GM21515 (cell line): ENCODE results near the gene HCFC1R1.
A peak's percentile ranks its signal among the peaks of the same experiment; 100 is the strongest.

ENCODE experiments used
- ATAC-seq: cut with Tn5 transposase; IDR thresholded peaks from one replicate; pipeline ENCODE4 v1.9.1; 2021; ENCODE audit not compliant: unreplicated experiment

HCFC1R1 gene

DNA sequence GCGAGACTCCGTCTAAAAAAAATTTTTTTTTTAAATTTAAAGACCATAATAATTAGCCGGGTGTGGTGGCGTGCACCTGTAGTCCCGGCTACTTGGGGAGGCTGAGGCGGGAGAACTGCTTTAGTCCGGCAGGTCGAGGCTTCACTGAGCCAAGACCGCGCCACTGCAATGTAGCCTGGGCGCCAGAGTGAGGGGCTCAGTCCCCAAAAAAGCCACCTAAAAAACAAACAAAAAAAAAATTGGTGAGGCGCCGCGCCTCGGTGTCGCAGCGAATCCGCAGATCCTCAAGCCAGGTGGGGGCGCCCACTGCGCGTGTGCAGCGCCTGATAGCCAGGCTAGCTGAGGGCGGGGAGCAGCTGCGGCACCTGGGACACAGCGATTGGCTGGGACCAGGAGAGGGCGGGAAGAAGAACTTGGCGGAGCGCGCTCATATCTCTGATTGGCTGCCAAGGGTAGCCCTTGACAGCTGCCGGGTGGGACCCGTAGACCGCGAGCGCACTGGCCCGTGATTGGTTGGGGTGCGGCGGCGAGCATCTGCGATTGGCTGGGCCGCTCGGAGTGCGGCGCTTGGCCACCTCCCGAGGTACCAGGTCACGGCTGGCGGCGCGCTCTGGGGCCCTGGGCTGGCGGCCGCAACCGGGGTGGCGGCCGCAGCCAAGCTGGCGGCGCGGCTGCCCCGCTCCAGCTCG, 20.0 kb downstream of the HCFC1R1 start:
- peak; percentile 92 for ATAC-seq

DNA sequence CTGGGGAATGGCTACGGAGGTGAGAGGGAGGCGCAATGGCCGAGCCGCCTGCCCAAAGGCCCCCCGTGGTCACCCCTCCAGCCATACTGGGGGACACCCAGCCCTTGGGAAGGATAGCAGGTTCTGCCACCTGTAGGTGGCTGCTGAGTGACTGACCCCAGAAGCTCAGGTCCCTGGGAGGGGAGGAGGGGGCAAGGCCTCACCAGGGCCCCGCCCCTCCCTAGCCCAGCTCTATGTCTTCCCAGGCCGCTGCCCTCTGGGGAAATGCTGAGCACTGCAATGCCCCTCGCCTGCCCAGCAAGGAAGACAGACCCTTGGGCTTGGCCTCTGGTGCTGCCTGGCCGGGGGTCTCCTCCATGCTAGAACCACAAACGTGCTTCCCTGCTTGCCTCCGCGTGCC, 22.4 kb downstream of the HCFC1R1 start:
- ATAC-seq: no peak

DNA sequence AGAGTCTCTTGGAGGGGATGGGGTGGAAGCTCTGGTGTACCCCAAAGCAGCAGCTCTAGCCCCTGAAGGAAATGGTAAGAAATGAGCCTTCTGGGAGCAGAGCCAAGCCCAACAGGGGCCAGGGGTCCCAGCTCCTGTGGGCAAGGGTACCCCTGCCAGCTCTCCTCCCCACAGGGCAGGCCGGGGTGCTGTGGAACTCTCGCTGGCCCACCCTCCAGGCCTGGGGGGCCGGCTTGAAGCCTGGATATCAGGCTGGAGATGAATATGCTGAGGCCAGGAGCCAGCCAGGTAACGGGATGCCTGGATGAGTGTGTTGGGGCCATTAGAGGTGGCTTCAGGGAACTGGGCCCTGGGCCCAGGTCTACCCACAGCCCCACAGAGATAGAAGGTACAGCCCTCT, 23.2 kb downstream of the HCFC1R1 start:
- ATAC-seq: no peak

DNA sequence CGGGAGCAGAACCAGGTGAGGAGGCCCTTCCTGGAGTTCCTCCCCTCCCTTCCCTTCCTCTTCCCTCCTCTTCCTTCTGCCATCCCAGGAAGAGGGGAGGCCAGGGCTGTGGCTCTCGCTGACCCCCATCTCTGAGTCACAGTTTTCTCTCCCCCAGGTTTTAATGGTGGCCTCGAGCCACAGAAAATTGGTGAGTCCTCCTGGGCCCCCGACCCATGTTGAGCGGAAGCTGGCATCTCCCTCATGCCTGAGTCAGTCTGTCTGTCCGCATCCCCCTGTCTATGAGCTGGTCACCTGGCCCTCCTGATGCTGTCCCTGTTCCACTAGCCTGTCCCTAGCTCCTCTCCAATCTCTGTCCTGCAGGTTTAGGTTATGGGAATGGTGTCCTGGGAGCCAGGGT, 23.8 kb downstream of the HCFC1R1 start:
- ATAC-seq: no peak

DNA sequence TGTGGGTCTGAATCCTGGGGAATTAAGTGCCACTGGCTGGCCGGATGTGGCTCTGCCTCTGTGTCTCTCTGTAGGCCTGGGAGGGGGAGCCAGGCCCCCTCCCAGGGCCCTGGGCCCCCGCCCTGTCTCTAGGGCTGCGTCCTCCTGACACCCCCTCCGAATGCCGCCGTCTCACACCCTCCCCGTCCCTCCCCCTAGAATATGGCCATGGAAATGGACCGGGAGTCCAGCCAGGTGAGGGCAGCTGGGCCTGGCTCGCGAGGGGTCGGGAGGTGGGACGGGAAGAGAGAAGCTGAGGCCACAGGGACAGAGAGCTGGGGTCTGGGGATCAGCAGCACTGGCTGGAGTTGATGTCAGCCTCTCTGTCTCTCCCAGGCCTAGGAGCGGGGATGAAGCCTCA, 27.4 kb downstream of the HCFC1R1 start:
- no peak for ATAC-seq

DNA sequence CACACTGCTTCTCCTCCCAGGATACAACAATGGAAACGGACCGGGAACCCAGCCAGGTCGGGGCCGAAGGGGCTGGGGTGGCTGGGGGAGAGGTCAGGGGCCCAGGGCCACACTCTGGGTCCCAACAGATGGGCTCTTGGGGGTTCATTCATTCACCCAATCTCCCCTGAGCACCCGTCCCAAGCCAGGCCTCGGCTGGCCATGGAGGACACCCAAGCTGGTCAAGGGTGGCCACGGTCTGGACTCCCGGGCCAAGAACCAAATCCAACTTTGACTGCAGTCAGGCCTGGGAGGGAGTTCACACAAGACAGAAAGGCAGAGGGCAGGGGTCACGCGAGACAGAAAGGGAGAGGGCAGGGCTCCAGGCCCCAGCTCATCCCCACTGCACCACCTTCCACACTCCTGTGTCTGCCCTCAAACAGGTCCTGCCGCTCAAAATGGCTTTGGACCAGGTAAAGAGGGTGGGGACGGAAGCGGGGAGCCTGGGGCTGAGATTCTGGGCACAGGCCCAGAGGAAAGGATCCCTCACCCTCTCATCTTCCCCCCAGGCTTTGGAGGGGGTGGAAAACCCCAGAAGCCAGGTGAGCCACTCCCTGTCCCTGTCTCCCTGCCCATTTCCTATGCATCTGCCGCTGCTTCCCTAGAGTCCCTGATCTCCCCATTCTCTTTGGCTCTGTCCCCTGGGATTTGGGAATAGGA, 31.2 kb downstream of the HCFC1R1 start:
- no peak for ATAC-seq

DNA sequence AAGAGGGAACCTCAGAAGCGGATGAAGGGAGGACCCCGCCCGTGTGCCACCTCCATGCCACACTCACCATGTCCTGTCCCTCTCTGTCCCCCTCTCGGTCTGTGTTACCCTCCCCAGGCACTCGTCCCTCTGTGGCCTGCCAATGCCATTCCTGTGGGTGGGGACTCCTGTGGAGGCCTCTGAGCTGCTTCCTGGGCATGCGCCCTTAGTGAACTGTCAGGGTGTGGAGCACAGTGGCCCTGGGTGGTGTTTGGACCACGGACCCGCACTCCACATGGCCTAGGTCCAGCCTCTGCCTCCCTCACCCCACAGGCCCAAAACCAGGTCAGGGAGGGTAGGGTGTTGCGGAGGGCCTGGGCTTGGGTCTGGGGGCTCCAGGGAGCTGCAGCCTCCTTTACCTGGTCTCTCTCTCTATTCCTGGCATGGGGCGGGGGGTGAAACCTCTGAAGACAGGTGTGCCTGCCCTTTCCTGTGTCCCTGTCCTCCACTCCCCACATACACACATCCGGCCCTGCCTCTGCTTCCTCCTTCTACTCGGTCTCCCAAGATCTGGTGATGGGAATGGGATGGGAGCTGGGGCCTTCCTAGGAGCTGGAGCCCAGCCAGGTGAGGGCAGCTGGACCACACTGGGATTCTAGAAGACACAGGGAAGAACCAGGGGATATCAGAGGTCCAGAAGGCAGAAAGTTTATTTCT, 32.0 kb downstream of the HCFC1R1 start:
- ATAC-seq: no peak

DNA sequence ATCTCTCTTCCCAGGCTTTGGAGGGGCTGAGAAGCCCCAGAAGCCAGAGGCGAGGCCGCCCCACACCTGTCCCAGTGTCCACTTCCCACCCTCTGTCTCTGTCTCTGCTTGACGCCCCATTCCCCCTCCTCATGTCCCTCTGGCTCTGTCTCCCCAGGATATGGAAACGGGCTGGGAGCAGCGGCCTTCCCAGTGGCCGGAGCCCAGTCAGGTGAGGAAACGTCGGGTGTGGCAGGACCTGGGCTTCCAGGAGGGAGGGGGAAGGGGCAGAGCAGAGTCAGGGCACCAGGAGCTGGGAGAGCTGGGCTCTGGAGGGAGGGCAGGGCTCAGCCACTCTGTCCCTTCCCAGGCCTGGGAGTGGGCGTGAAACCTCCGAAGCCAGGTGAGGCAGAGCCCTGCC, 32.9 kb downstream of the HCFC1R1 start:
- ATAC-seq: no peak

DNA sequence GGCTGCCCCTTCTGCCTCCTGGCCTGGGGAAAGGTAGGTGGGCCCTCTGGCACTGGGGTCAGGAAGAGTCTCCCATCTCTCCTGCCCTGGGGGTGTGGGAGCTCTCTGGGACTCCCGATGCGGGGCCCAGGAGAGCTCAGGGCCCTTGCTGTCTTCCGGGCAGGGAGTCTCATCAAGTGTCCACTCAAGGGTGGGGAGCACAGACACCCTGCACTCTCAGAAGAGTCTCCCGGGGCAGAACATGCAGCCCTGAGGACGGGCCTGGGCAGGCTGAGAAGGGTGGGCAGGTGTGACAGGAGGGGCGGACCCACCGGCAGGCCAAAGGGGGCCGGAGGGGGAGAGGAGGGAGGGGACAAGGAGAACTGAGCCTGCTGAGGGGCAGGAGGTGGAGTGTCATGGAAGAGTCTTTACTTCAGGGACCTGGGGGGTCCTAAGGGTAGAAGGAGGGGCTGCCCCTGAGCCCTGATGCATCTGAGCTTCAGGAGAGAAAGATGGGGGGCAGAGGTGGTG, 35.1 kb downstream of the HCFC1R1 start:
- no peak for ATAC-seq

DNA sequence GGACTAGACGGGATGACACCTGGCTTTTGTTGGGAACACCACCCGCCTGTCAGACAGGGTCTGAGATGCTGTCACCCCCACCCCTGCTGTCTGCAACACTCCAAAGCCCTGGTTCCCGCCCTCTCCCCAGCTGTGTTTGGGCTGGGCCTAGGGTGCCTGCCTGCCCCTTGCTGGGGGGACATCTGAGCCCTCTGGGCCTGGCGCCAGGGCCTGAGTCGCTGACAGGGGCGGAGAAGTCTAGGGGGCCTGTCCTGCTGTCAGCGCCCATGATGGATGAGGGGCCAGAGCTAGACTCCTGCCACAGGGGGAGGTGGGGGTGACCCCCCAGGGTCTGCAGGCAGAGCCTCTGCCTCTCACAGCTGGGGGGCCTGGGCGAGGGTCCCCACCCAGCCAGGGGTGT, 35.9 kb downstream of the HCFC1R1 start:
- ATAC-seq: no peak

DNA sequence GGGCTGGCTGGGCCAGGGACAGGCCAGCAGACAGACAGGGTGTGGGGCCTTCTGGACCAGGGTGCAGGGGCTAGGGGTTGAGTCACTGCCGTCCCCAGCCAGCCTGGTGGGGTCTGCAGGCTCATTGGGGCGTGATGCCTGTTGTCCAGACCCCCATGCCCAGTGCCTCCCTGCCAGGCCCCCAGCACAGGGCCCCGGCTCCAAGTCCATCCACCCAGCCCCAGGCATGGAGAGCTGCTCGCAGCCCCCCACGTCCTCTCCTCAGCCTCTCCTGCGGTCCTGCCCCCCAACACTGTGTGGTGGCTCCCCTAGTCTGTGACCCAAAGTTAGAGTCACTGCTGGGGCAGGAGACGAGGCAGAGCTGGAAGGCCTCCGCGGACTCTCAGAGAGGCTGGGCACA, 36.5 kb downstream of the HCFC1R1 start:
- ATAC-seq: no peak

DNA sequence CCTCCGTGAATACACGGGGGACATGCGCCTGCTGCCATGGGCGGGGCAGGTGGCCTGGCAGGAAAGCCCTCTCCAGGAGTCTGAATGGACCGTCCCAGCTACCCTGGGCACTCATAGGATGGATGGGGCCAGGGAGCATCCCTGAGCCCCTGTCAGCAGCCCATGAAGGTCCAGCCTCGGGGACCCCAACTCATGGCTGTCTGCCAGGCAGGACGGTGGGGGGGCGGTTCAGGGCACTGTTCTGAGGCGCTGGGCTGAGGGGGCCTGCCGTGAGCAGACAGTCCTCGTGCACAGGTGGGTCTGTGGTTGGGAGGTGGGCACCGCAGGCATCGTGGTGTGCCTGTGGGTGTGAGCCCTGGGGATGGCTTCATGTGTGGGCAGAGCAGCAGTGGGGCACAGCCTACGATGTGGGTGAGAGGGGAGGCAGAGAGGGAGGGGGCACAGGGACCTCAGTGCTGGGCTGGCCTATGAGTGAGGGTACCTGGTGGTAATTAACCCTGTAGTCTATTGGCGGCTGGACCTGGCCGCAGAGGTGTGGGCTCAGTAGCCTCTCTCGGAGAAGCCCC, 37.0 kb downstream of the HCFC1R1 start:
- no peak for ATAC-seq

DNA sequence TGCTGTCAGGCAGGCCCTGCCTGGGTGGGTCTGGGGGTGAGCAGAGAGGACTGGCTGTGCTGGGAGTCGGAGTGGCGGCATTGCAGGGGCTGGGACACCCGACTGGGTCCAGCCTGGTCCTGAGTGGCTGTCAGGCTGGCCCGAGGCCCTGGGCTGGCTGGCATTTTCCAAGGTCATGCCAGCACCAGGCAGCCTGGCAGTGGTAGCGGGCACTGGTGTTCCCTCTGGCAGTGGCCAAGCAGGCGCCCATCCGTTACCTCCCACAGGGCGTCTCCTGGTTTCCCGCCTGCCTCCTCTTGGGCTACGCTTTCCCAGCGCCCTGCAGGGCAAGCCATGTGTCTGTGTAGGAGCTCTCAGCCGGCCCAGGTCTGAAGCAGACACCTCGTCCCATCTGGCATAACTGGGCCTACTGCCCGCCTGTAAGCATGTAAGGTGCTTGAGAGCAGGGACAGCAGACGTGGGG, 37.8 kb downstream of the HCFC1R1 start:
- no peak for ATAC-seq

DNA sequence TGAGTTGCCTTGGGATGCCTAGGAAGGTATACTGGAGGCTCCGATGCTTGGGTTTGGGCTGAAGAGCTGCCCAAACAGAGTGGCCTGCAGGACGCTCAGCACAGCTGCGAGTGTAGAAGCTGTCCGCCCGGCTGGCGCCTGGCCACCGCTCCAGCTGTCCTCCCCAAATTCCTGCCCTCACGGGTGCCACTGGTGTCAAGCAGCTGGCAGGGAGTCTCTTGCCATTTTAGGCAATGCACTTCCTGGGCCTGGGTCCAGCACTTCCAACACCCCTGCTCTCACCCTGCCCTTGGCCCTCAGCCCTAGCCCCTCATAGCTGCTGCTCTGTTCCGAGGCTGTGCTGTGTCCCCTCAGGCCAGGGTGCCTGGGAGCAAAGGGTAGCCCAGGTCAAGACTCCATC, 38.3 kb downstream of the HCFC1R1 start:
- no peak for ATAC-seq

DNA sequence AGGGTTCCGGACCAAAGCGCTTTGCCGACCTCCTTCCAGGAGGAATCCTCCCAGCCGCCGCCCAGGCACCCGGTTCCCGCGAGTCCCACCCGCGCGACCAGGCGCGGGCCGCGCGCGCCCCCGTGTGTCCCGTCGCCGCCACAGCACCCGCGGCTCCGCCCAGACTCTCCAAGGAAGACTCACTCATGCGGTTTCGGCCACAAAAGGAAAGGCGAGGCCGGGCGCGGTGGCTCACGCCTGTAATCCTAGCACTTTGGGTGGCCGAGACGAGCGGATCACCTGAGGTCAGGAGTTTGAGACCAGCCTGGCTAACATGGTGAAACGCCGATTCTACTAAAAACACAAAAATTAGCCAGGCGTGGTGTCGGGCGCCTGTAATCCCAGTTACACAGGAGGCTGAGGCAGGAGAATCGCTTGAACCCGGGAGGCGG, 40.0 kb downstream of the HCFC1R1 start:
- ATAC-seq: no peak

DNA sequence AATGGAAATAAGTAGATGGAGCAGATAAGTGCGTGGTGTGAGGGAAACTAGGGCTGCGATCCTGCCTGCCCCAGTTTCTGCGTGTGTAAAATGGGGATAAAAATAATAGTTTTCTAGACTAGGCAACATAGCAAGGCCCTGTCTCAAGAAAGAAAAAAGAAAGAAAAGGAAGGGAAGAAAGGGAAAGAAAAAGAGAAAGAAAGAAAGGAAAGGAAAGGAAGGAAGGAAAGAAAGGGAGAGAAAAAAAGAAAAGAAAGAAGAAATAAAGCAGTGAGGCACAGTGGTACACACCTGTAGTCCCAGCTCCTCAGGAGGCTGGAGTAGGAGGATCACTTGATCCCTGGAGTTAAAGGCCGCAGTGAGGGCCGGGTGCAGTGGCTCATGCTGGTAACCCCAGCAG, 41.3 kb downstream of the HCFC1R1 start:
- ATAC-seq: no peak

DNA sequence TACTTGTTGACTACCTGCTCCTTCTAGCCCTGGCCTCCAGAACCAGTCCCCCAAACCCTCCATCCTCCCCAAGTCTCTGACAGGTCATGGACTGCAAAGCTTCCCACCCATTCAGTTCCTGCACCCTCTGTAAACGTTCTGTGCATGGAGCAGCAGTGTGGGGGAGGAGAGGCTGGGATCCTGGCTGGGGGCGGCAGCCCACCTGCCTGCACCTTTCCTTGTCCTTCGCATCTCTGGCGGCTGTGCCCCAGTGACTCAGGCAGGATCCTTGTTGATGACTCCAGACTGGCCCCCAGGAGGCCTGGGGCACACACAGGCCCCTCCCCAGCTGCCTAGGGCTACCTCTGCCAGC, 41.9 kb downstream of the HCFC1R1 start:
- ATAC-seq: no peak

DNA sequence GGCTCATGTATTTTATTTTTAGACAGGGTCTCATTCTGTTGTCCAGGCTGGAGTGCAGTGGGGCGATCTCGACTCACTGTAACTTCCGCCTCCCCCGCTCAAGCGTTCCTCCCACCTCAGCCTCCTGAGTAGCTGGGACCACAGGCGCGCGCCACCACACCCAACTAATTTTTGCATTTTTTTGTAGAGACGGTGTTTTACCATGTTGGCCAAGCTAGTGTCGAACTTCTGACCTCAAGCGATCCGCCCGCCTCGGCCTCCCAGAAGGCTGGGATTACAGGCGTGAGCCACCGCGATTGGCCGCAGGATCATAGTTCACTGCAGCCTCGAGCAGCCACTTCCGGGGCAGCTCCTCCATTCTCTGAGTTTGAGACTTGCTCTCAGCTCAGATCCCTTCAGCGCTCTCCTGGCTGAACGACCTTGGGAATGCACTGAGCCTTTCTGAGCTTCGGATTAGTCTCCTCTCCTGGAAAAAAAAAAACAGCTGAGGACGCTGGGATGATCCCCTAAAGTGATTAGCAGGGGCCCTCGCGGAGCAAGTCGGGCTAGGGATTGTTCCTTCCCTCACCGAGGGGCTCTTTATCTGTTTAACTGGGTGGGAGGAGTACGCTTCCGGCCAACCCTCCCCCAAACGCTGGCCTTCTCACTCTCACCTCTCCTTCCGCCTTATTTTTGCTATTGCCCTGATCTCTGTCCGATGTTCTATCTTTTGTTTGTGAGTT, 42.4 kb downstream of the HCFC1R1 start:
- ATAC-seq: no peak

DNA sequence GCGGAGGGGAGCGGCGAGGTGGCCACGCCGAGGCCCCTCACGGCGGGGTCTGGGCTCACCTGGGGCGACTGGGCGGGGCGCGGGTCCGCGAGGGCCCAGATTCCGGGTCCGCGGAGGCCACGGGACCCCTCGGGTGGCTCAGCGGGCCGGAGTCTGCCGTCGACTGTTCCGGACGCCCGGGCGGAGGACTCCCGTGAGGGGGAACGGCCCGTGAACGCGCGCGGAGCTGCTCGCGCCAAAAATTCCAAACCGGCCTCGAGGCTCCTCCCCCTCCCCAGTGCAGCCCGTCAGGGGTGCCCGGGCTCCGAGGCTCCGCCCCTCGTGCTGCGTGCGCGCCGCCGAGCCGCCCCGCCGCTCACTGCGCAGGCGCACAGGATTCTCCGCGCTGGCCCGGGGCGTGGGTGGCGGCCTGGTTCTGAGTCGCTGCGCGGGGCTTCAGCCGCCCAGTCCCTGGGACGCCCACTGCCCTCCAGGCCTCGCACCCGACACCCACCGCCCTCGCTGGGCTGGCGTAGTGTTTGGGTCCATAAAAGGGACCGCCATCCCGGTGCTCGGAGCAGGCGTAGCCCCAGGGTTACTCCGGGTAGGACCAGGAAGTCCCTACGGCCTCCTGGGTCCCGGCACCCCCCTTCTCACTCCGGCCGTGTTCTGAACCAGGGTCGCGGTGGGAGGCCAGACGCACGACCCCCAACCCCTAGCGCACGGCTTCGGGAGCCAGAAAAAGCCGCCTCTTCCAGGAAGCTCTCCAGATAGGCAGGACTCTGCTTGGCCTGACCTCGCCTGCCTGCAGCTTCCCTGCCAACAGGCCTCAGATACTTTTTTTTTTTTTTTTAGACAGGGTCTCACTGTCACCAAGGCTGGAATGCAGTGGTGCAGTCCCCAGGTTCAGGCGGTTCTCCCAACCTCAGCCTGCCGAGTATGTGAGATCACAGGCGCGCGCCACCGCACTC, 43.2 kb downstream of the HCFC1R1 start, which contains the start of gene PKMYT1:
Gene PKMYT1, minus strand, starts transcription at position 220 of the 950 bp plus-strand sequence. CDS start 789 bp downstream, outside the sequence.
- peak; percentile 68 for ATAC-seq
